Measurements from ENCODE around the gene PSTPIP2.

PSTPIP2 gene

GRCh38 chr18:46054956-46055837, 16.9 kb downstream of the PSTPIP2 start:
- Histone ChIP-seq H2AFZ (ENCODE audit: low read depth, low read length) (no peak overlapping the region), H3K4me3 (ENCODE audit: low read length) (no peak overlapping the region), H3K9me3 (ENCODE audit: insufficient read depth, low read length) (no peaks in the 10 kb centered on the region), H3K36me3 (replicated peaks; ENCODE audit: low read depth, low read length) (no peaks in the 10 kb centered on the region), H4K20me1 (ENCODE audit: insufficient read depth, low read length) (no peaks in the 10 kb centered on the region), H3K4me2 (ENCODE audit: low read length) (no peak overlapping the region), H3K9ac (ENCODE audit: low read length) (no peak overlapping the region), H3K4me1 (ENCODE audit: low read length) (no peaks in the 10 kb centered on the region), H3K27me3 (ENCODE audit: low read depth, low read length) (peaks cover 26% of the 10 kb centered on the region), H3K79me2 (ENCODE audit: low read length) (no peaks in the 10 kb centered on the region), H3K27ac (ENCODE audit: low read length) (no peak overlapping the region)
- no peak for TF ChIP-seq EZH2phosphoT487 (IDR thresholded peaks at IDR 0.05; ENCODE audit: low read depth)
- no peak for TF ChIP-seq CTCF (IDR thresholded peaks at IDR 0.05; ENCODE audit: low read depth, low read length)

DNA sequence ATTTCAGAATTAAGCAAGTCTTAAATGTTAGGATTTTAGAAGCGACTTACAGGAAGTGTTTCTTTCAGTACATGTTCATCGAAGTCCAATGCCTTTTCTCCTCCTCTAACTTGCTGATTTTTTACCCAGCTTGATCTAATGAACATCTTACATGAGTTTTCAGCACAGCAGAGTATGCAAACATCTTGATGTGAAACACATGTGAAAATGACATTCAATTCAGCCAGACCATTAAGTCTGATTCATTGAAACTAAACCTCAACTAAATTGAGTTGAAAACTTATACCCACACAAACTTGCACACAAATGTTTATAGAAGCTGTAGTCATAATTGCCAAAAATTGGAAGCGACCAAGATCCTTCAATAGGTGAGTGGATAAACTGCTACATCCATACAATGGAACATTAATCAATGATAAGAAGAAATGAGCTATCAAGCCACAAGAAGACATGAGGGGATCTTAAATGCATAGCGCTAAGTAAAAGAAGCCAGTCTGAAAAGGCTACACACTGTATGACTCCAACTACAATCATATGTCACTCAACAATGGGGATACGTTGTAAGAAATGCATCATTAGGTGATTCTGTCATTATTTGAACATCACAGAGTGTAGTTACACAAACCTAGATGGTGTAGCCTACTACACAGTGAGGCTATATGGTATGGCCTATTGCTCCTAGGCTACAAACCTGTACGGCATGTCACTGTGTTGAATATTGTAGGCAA, 18.5 kb downstream of the PSTPIP2 start:
- Histone ChIP-seq H3K4me1 (ENCODE audit: low read length) (no peaks in the 10 kb centered on the region), H3K9me3 (ENCODE audit: insufficient read depth, low read length) (no peaks in the 10 kb centered on the region), H3K79me2 (ENCODE audit: low read length) (no peaks in the 10 kb centered on the region), H4K20me1 (ENCODE audit: insufficient read depth, low read length) (no peaks in the 10 kb centered on the region), H3K36me3 (replicated peaks; ENCODE audit: low read depth, low read length) (no peaks in the 10 kb centered on the region), H3K4me2 (ENCODE audit: low read length) (no peak overlapping the region), H3K9ac (ENCODE audit: low read length) (no peak overlapping the region), H3K27me3 (ENCODE audit: low read depth, low read length) (peaks cover 27% of the 10 kb centered on the region), H3K4me3 (ENCODE audit: low read length) (no peak overlapping the region), H2AFZ (ENCODE audit: low read depth, low read length) (no peak overlapping the region), H3K27ac (ENCODE audit: low read length) (no peak overlapping the region)
- TF ChIP-seq CTCF (IDR thresholded peaks at IDR 0.05; ENCODE audit: low read depth, low read length) (no peak), EZH2phosphoT487 (IDR thresholded peaks at IDR 0.05; ENCODE audit: low read depth) (no peak)

DNA sequence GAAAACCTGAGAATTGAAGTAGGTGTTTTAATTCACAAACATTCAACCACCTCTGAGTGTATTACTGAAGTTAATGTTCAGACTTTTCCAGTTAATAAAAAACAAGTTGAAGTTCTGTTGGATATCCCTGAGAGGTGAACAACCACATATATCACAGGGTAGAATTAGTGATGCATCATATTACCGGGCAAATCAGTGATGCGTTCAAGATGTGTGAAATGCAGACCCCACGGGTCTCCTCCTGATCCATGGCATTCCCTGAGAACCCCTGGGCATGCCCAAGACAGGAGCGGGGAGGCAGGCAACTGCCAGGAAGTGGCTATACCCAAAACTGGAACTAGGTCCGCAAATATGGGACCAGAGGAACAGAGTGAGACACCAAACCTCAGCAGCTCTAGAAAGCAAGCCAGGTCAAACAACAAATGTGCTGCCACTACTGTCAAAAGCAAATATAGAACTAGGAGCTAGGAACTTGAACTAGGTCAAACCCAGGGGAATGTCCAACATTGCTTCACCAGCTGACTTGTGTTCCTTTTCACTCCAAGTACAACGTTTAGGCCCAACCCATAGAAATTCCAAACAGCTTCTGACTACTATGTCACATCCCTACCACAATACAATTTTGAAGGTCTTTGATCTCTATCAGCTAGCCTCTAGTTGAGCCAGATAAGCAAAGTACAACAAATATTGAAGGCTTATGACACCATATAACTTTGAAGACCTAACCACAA, 20.2 kb downstream of the PSTPIP2 start:
- no peaks in the 10 kb centered on the region for H3K36me3 ChIP-seq (replicated peaks; ENCODE audit: low read depth, low read length)
- H3K27me3 ChIP-seq (ENCODE audit: low read depth, low read length): peaks cover 35% of the 10 kb centered on the region
- no peaks in the 10 kb centered on the region for H4K20me1 ChIP-seq (ENCODE audit: insufficient read depth, low read length)
- H3K79me2 ChIP-seq (ENCODE audit: low read length): no peaks in the 10 kb centered on the region
- no peak overlapping the region for H3K27ac ChIP-seq (ENCODE audit: low read length)
- no peak overlapping the region for H3K9ac ChIP-seq (ENCODE audit: low read length)
- H3K4me3 ChIP-seq (ENCODE audit: low read length): no peak overlapping the region
- H2AFZ ChIP-seq (ENCODE audit: low read depth, low read length): no peak overlapping the region
- H3K9me3 ChIP-seq (ENCODE audit: insufficient read depth, low read length): no peaks in the 10 kb centered on the region
- no peak for TF ChIP-seq EZH2phosphoT487 (IDR thresholded peaks at IDR 0.05; ENCODE audit: low read depth)
- no peak for TF ChIP-seq CTCF (IDR thresholded peaks at IDR 0.05; ENCODE audit: low read depth, low read length)
- H3K4me2 ChIP-seq (ENCODE audit: low read length): no peak overlapping the region
- no peaks in the 10 kb centered on the region for H3K4me1 ChIP-seq (ENCODE audit: low read length)

- Histone ChIP-seq H3K4me3 (ENCODE audit: low read length) (no peak overlapping the region), H3K79me2 (ENCODE audit: low read length) (no peaks in the 10 kb centered on the region), H3K27me3 (ENCODE audit: low read depth, low read length) (peaks cover 28% of the 10 kb centered on the region), H2AFZ (ENCODE audit: low read depth, low read length) (no peak overlapping the region), H3K4me2 (ENCODE audit: low read length) (no peak overlapping the region), H3K9ac (ENCODE audit: low read length) (no peak overlapping the region), H3K4me1 (ENCODE audit: low read length) (no peaks in the 10 kb centered on the region), H3K36me3 (replicated peaks; ENCODE audit: low read depth, low read length) (no peaks in the 10 kb centered on the region), H3K27ac (ENCODE audit: low read length) (no peak overlapping the region), H4K20me1 (ENCODE audit: insufficient read depth, low read length) (no peaks in the 10 kb centered on the region), H3K9me3 (ENCODE audit: insufficient read depth, low read length) (no peaks in the 10 kb centered on the region)
- TF ChIP-seq CTCF (IDR thresholded peaks at IDR 0.05; ENCODE audit: low read depth, low read length): no peak
- no peak for TF ChIP-seq EZH2phosphoT487 (IDR thresholded peaks at IDR 0.05; ENCODE audit: low read depth)
These were observed 21.8 kb downstream of the PSTPIP2 start for GRCh38 chr18:46050268-46050667.
